Esophagus squamous epithelium (tissue), 5 donors: ENCODE data around the gene MAD1L1. TPM values are rescaled to one million over a fixed set of nuclear protein-coding genes. Genes with fewer than 3 reads are reported as not detected.

ENCODE experiments used
- DNase-seq: peaks from one replicate; lab custom pipeline; 2025; lab: John Stamatoyannopoulos, UW
- H3K27ac ChIP-seq, 4 donors: fragments of 200-600 bp; sonication (generic); one replicate each; pipeline ENCODE4 v1.5.1; 2016 to 2019; ENCODE audit warnings: mild to moderate bottlenecking in 1 of 4
- H3K27me3 ChIP-seq, 4 donors: fragments of 200-600 bp; sonication (generic); 1 replicate in 3 of 4; 2 replicates in 1 of 4; pipeline versions ENCODE4 v1.5.1 to v1.6.0; 2017 to 2021; ENCODE audit warnings: antibody characterized with exemption in 1 of 4
- H3K36me3 ChIP-seq, 3 donors: fragments of 200-600 bp; sonication (generic); one replicate each; pipeline ENCODE4 v1.5.1; 2016 to 2019
- H3K4me1 ChIP-seq, 3 donors: fragments of 200-600 bp; sonication (generic); one replicate each; pipeline ENCODE4 v1.5.1; 2017 to 2019
- H3K4me3 ChIP-seq, 4 donors: fragments of 200-600 bp; sonication (generic); 1 replicate in 3 of 4; 2 replicates in 1 of 4; pipeline ENCODE4 v1.5.1; 2016 to 2019; ENCODE audit warnings: mild to moderate bottlenecking in 2 of 4, moderate library complexity in 1 of 4
- H3K9me3 ChIP-seq, 3 donors: fragments of 200-600 bp; sonication (generic); one replicate each; pipeline ENCODE4 v1.5.1; 2016 to 2019
- POLR2A ChIP-seq, 4 donors: fragments of 450-650 bp; IDR thresholded peaks; one replicate each; pipeline ENCODE4 v1.6.1; 2017; ENCODE audit warnings: antibody characterized with exemption in 4 of 4, mild to moderate bottlenecking in 4 of 4, moderate library complexity in 3 of 4
- WGBS, 2 donors: methylation state at CpG; one replicate each; pipeline ENCODE4 v1.1.5; 2018; 5-methylcytosine and 5-hydroxymethylcytosine counted together
- intact Hi-C: fragments of 100-400 bp; cut with DNase I; formaldehyde crosslinking; loops from one replicate; pipeline ENCODE4 v1.15.0; 2022
- total RNA-seq, 4 donors: library from RNA; depleted of rRNA; stranded (reverse); fragments of >200 nt; gene quantifications; one replicate each; pipeline ENCODE4 v1.1.0, GENCODE V29; 2016
- TF ChIP-seq, protein P1 (sequence below), 6 experiments: fragments of 450-650 bp in 4 of 6; fragments of 200-600 bp in 2 of 6; sonication (generic) in 2 of 6; IDR thresholded peaks; one replicate each; pipeline ENCODE4 v1.5.1; 2016 to 2019; ENCODE audit warnings: antibody characterized with exemption in 6 of 6, mild to moderate bottlenecking in 4 of 6, moderate library complexity in 4 of 6
- donor health status: DM: yes; HTN: yes; CAD: no.

Gene MAD1L1
- total RNA-seq, 4 donors from 2014 or later = 16.6 to 40.4 (median 30.2) TPM

DNA sequence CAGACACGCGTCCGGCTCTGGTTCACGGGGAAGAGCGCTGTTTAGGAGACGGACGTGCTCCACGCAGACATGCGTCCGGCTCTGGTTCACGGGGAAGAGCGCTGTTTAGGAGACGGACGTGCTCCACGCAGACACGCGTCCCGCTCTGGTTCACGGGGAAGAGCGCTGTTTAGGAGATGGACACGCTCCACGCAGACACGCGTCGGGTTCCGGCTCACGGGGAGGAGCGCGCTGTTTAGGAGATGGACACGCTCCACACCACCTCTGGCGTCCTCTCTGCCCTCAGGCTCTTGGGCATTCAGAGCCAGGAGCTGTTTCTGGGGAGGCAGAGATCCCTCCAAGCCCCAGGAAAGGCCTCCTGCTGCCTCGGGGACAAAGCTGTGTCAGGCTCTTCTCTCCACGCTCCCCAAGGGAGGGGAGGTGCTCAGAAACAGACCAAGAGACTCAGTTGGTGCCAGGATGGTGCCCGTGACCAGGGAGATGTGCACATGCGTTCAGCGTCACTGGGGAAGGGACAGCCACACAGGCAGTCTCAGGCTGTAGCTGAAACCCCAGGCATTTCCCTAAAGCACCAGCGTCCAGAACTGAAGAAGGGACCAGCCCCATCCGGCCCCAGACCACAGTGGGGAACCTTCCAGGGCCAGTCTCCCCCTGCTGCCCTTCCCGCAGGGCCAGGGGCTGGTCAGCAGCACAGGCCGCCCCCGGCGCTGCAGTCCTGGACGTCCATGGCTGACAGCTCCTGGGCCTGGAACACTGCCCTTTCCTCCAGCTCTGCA lies 387.0 kb downstream of the MAD1L1 start:
- Histone ChIP-seq H3K36me3 (no peaks in the 10 kb centered on the region), H3K9me3 (no peaks in the 10 kb centered on the region), H3K4me3 (no peak overlapping the region), H3K4me1 (no peaks in the 10 kb centered on the region), H3K27ac (no peak overlapping the region), H3K27me3 (no peaks in the 10 kb centered on the region)
- intact Hi-C loops = no loop called here
- no peak for DNase-seq
- WGBS, 2 donors = 90 to 93% methylated on average over 3 to 28 of the region's 43 CpGs
- TF ChIP-seq, protein P1, sequence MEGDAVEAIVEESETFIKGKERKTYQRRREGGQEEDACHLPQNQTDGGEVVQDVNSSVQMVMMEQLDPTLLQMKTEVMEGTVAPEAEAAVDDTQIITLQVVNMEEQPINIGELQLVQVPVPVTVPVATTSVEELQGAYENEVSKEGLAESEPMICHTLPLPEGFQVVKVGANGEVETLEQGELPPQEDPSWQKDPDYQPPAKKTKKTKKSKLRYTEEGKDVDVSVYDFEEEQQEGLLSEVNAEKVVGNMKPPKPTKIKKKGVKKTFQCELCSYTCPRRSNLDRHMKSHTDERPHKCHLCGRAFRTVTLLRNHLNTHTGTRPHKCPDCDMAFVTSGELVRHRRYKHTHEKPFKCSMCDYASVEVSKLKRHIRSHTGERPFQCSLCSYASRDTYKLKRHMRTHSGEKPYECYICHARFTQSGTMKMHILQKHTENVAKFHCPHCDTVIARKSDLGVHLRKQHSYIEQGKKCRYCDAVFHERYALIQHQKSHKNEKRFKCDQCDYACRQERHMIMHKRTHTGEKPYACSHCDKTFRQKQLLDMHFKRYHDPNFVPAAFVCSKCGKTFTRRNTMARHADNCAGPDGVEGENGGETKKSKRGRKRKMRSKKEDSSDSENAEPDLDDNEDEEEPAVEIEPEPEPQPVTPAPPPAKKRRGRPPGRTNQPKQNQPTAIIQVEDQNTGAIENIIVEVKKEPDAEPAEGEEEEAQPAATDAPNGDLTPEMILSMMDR (IDR thresholded peaks at IDR 0.05) = no peak
- no peak for TF ChIP-seq POLR2A (IDR thresholded peaks at IDR 0.05)

DNA sequence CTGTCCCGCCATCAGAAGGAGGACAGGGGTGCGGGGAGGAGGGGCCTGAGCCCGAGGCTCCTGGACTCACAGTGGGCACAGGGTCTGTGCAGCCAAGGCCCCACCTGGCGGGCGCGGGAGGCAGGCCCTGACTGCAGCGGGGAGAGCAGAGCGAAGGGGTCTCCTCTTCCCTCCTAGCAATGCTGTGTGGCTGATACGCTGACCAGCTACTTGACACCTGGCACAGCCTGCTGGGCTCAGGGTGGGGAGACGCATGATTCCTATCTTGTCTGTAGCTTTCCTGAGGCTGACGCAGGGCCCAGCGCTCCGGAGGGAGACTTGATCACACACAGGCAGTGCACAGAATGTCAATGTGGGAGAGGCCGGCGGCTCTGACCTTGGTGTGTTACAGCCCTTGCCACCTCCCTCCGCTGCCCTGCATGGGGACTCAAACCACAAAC lies 387.8 kb downstream of the MAD1L1 start:
- no peaks in the 10 kb centered on the region for H3K9me3 ChIP-seq
- intact Hi-C loops = no loop called here
- H3K27me3 ChIP-seq = no peaks in the 10 kb centered on the region
- H3K36me3 ChIP-seq = no peaks in the 10 kb centered on the region
- TF ChIP-seq, protein P1 (IDR thresholded peaks at IDR 0.05) = no peak
- TF ChIP-seq POLR2A (IDR thresholded peaks at IDR 0.05) = no peak
- no peak overlapping the region for H3K4me3 ChIP-seq
- no peak for DNase-seq
- 97% methylated on average over 7 of the region's 16 CpGs; no CpG with 5 or more reads in 1 of the 2 donors for WGBS, 2 donors
- no peaks in the 10 kb centered on the region for H3K4me1 ChIP-seq
- no peak overlapping the region for H3K27ac ChIP-seq

DNA sequence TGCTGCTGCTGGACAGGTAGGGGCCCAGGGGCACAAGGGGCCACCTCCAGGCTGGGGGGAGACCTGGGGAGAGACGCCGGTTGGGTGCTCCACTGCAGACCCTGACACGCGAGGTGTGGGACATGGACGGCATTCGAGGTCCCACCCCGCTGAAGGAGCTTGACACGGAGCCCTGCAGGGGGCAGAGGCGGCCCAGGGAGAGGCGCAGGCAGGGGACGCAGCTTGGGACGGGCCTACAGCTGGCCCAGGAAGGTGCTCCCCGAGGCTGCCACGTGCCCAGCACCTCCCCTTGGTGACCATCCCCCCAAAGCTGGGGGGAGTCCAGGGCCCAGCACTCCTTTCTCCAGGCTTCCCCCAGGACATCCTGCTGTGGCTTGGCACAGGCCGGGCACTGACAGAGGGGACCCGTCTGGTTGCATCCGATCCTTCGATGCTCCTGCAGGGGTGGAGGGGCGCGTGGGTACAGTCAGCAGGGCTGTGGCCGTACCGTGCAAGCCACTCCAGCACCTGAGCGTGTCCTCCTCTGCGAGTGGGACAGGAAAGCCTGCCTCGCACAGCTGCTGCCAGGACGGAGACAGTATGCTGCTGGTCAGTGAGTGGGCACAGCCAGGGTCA lies 388.3 kb downstream of the MAD1L1 start:
- H3K27ac ChIP-seq = no peak overlapping the region
- no peak for TF ChIP-seq POLR2A (IDR thresholded peaks at IDR 0.05)
- TF ChIP-seq, protein P1 (IDR thresholded peaks at IDR 0.05) = no peak
- no peak overlapping the region for H3K4me3 ChIP-seq
- intact Hi-C loops = no loop called here
- no CpG with 5 or more reads among the region's 26 CpGs for whole genome bisulfite sequencing, 2 donors
- H3K36me3 ChIP-seq = no peaks in the 10 kb centered on the region
- no peak for DNase-seq
- H3K27me3 ChIP-seq = no peaks in the 10 kb centered on the region
- H3K9me3 ChIP-seq = no peaks in the 10 kb centered on the region
- no peaks in the 10 kb centered on the region for H3K4me1 ChIP-seq

DNA sequence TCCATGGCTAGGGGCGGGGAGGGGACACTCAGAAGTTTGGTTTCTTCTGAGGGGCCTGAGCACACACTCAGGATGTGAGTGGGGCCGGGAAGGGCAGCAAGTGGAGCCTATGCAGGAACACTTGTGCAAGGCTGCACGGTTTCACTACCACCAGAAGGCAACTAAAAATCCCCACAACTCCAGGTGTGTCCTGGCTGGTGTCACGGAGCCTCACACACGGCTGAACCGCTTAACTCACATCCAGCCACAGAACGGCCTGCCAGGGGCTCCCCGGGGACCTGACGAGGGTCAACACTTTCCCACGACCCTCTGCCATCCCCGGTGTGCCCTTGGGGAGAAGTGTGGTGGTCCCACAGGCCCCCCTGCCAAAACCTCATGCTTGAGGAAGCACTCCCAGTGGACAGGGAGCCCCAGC lies 388.8 kb downstream of the MAD1L1 start:
- H3K4me1 ChIP-seq = no peaks in the 10 kb centered on the region
- H3K9me3 ChIP-seq = no peaks in the 10 kb centered on the region
- TF ChIP-seq, protein P1 (IDR thresholded peaks at IDR 0.05) = no peak
- TF ChIP-seq POLR2A (IDR thresholded peaks at IDR 0.05) = no peak
- no peak overlapping the region for H3K4me3 ChIP-seq
- H3K27ac ChIP-seq = no peak overlapping the region
- no CpG with 5 or more reads among the region's 11 CpGs for WGBS, 2 donors
- intact Hi-C loops = no loop called here
- H3K36me3 ChIP-seq = no peaks in the 10 kb centered on the region
- H3K27me3 ChIP-seq = no peaks in the 10 kb centered on the region
- no peak for DNase-seq

DNA sequence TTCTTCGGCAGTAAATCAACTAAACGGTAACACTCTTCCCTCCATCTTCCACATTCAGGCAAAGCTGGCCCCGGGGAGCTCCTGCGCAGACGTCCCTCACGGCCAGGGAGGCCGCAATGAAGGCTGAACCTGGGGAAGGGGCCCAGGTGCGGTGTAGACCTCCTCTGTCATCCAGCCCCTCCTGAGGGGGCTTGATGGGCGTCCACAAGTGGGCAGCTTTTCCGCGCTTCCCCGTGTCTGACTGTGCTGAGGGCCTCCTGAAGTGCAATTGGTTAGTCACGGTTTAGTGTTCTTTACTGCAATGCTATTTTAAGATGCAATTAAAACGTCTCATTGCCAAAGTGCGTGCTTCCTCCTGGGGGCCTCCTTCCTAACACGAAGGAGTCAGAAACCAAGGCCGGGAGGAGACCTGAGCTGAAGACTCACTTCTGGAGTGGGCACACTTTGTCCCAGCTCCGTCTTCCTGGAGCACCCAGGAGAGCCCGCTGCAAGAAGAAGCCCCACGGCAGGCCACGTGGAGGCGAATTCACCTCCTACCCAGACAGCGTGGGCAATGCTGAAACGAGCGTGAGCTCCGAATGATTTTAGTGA lies 389.4 kb downstream of the MAD1L1 start:
- TF ChIP-seq, protein P1 (IDR thresholded peaks at IDR 0.05) = no peak
- no peak for TF ChIP-seq POLR2A (IDR thresholded peaks at IDR 0.05)
- Histone ChIP-seq H3K4me3 (no peak overlapping the region), H3K4me1 (no peaks in the 10 kb centered on the region), H3K9me3 (no peaks in the 10 kb centered on the region), H3K36me3 (no peaks in the 10 kb centered on the region), H3K27me3 (no peaks in the 10 kb centered on the region), H3K27ac (no peak overlapping the region)
- WGBS, 2 donors = 81 to 85% methylated on average over 6 to 19 of the region's 26 CpGs
- intact Hi-C loops = no loop called here
- no peak for DNase-seq
